HUES6 (cell line): Measurements from ENCODE around the gene MRPL28.
"Not testable (repeated sequence)": the region's sequence is repeated elsewhere in the genome, so short reads cannot be mapped to it uniquely, and the experiment has no call there.

Experiments used
- H3K27ac ChIP-seq: 2 replicates; pipeline ENCODE4 v1.7.0; 2013; ENCODE audit warnings: low read depth, mild to moderate bottlenecking, low read length, inconsistent platforms
- H3K27me3 ChIP-seq: 2 replicates; pipeline ENCODE4 v1.6.1; 2013; ENCODE audit warnings: low read length; ENCODE audit not compliant: control insufficient read depth, insufficient read depth
- H3K36me3 ChIP-seq: 2 replicates; pipeline ENCODE4 v1.6.1; 2013; ENCODE audit warnings: low read length; ENCODE audit not compliant: control insufficient read depth, insufficient read depth
- H3K4me1 ChIP-seq: 2 replicates; pipeline ENCODE4 v1.6.1; 2013; ENCODE audit warnings: low read length; ENCODE audit not compliant: control insufficient read depth, insufficient read depth
- H3K4me3 ChIP-seq: 2 replicates; pipeline ENCODE4 v1.5.1; 2013; ENCODE audit warnings: low read depth, low read length
- H3K9ac ChIP-seq: one replicate; pipeline ENCODE4 v1.6.1; 2013; ENCODE audit warnings: mild to moderate bottlenecking, low read length
- H3K9me3 ChIP-seq: 2 replicates; pipeline ENCODE4 v1.6.1; 2013; ENCODE audit warnings: low read depth, low read length; ENCODE audit not compliant: control insufficient read depth, insufficient read depth

MRPL28 gene

DNA sequence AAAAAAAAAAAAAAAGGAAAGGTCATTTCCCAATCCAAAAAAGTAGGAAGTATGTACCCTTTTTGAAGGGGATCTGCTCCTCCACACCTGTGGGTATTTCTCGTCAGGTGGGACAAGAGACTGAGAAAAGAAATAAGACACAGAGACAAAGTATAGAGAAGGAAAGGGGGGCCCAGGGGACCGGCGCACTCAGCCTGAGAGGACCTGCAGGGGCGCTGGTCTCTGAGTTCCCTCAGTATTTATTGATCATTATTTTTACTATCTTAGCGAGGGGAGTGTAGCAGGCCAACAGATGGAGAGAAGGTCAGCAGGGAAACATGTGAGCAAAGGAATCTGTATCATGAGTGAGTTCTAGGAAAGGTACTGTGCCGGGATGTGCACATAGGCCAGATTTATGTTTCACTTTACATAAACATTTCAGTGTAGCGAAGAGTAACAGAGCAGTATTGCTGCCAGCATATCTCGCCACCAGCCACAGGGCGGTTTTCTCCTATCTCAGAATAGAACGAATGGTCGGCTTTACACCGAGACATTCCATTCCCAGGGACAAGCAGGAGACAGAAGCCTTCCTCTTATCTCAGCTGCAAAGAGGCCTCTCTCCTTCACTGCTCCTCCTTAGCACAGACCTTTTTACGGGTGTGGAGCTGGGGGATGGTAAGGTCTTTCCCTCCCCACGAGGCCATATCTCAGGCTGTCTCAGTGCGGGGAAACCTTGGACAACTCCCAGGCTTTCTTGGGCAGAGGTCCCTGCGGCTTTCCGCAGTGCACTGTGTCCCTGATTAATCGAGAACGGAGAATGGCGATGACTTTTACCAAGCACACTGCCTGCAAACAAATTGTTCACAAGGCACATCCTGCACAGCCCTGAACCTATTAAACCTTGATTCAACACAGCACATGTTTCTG, 17.7 kb upstream of the MRPL28 start:
- H3K4me3 ChIP-seq, H3K36me3 ChIP-seq, H3K9ac ChIP-seq, H3K27ac ChIP-seq, H3K27me3 ChIP-seq: not testable (repeated sequence)
- Histone ChIP-seq H3K4me1 (peaks cover 45% of the 10 kb centered on the region), H3K9me3 (peaks cover 10% of the 10 kb centered on the region)

DNA sequence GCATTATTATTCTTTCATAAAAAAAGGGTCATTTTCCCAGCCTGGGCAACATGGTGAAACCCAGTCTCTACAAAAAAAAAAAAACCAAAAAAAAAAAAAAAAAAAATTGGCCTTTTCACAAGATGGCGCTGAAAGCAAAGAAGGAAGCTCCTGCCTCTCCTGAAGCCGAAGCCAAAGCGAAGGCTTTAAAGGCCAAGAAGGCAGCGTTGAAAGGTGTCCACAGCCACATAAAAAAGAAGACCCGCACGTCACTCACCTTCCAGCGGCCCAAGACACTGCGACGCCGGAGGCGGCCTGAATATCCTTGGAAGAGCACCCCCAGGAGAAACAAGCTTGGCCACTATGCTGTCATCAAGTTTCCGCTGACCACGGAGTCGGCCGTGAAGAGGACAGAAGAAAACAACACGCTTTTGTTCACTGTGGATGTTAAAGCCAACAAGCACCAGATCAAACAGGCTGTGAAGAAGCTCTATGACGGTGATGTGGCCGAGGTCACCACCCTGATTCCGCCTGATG, 16.4 kb upstream of the MRPL28 start:
- Histone ChIP-seq H3K4me1 (peaks cover 46% of the 10 kb centered on the region), H3K9ac (no peak overlapping the region)

GRCh38 chr16:383326-384051, 13.2 kb upstream of the MRPL28 start:
- no peaks in the 10 kb centered on the region for H3K9me3 ChIP-seq
- H3K36me3 ChIP-seq: no peaks in the 10 kb centered on the region
- H3K9ac ChIP-seq: peak overlapping the region; percentile 75
- H3K4me3 ChIP-seq: peak overlapping the region; percentile 88
- H3K27me3 ChIP-seq: peaks cover 4% of the 10 kb centered on the region; the same call in 1 of the 2 replicates
- H3K4me1 ChIP-seq: peaks cover 54% of the 10 kb centered on the region
- H3K27ac ChIP-seq: peak overlapping the region; percentile 95; the same call in 1 of the 2 replicates

More for the DNA sequence above, 16.4 kb upstream of the MRPL28 start:
- Histone ChIP-seq H3K27me3 (peaks cover 4% of the 10 kb centered on the region; the same call in 1 of the 2 replicates), H3K9me3 (no peaks in the 10 kb centered on the region), H3K27ac (no peak overlapping the region), H3K36me3 (no peaks in the 10 kb centered on the region), H3K4me3 (no peak overlapping the region)

DNA sequence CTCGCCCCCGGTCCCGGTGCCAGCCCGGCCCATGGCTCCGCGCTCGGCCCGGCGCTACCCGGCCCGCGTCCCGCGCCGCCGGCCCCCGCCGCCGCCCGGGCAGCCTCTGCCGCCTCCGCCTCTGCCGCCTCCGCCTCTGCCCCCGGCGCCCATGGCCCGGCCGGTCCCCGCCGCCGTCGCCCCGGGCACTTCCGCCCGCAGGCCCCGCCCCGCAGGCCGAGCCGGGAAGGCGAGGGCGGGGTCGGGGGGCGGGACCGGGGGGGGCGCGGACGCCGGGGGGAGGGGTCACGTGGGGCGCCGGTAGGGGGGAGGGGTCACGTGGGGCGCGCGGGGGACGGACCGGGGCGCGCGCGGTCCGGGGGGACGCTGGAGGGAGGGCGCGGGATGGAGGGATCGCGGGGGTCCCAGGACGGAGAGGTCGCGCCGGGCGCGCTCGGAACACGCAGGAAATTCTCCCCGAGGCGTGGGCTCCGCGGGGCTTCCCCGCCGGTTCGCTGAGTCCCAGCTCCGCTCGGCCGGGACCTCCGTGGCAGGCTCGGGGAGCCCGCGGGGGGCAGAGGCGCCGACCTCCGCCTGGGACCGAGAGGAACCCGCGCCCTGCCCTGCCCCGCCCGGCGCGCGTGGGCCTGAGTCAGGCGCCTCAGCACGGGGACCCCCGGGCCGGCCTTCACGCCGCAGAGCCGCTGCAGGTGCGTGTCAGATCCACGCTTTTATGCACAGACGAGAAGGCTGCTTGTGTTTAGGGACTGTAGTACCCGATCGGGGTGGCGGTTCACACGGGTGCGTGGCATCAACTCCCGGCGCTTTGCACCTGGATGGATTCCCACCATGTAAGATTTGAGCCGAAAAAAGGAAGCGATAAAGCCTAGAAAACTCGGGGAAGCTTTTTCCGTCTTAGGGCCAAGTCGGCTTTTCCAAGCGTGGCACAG, 11.7 kb upstream of the MRPL28 start, which contains the start of gene PGAP6:
Gene PGAP6 (minus strand): TSS at position 190 of the 929 bp plus-strand sequence. CDS start 157 bp downstream, at position 33.
- Histone ChIP-seq H3K36me3 (peaks cover 9% of the 10 kb centered on the region), H3K9me3 (no peaks in the 10 kb centered on the region), H3K27ac (peak within 1 kb of the TSS; percentile 82; the same call in 1 of the 2 replicates), H3K9ac (peak within 1 kb of the TSS; percentile 75), H3K4me3 (peak within 1 kb of the TSS; percentile 88), H3K4me1 (peaks cover 46% of the 10 kb centered on the region), H3K27me3 (peaks cover 4% of the 10 kb centered on the region; the same call in 1 of the 2 replicates)

DNA sequence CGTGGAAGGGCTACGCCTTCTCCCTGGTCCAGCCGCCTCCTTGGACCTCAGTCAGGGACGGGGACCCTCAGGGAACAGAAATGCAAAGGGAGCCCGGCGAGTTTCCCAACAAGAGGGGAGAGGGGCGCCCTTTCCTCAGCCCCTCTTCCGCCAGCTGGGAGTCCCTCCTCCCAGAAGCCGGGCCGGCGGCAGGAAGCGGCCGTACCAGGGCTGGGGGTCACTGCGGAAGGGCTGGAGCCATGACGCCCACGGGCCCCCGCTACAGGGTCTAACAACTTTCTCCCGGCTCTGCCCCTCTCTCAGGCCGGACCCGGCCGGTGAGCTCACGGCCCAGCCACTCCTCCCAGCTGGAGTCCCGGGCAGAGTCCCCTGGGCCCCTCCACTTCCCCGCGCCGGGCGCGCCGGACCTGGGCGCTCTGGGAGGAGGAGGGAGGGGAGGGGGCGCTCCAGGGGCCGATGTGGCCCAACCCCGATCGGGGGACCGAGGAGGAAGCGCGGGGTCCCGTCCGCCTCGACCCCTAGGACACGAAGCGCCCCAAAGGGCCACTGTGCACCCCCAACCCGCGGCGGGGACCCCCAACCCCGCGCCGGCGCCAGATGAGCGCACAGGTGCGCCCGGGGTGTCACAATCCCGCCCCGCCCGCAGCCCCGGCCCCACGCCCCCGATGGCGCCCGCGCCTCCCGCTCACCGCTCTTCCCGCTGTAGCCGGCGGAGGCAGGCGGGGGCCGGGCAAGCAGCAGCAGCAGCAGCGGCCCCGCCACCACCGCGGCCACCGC, 10.9 kb upstream of the MRPL28 start:
- Histone ChIP-seq H3K9me3 (no peaks in the 10 kb centered on the region), H3K4me3 (peak overlapping the region; percentile 72), H3K4me1 (peaks cover 39% of the 10 kb centered on the region), H3K27ac (peak overlapping the region; percentile 58; the same call in 1 of the 2 replicates), H3K36me3 (peaks cover 17% of the 10 kb centered on the region), H3K27me3 (peaks cover 4% of the 10 kb centered on the region; the same call in 1 of the 2 replicates), H3K9ac (peak overlapping the region; percentile 51)

- Histone ChIP-seq H3K9ac (peak overlapping the region; percentile 51), H3K36me3 (peaks cover 23% of the 10 kb centered on the region), H3K9me3 (no peaks in the 10 kb centered on the region), H3K27ac (peak overlapping the region; percentile 58; the same call in 1 of the 2 replicates), H3K4me3 (peak overlapping the region; percentile 72), H3K4me1 (peaks cover 34% of the 10 kb centered on the region), H3K27me3 (peaks cover 4% of the 10 kb centered on the region; the same call in 1 of the 2 replicates)
Observed at GRCh38 chr16:380762-381011, 10.3 kb upstream of the MRPL28 start.

DNA sequence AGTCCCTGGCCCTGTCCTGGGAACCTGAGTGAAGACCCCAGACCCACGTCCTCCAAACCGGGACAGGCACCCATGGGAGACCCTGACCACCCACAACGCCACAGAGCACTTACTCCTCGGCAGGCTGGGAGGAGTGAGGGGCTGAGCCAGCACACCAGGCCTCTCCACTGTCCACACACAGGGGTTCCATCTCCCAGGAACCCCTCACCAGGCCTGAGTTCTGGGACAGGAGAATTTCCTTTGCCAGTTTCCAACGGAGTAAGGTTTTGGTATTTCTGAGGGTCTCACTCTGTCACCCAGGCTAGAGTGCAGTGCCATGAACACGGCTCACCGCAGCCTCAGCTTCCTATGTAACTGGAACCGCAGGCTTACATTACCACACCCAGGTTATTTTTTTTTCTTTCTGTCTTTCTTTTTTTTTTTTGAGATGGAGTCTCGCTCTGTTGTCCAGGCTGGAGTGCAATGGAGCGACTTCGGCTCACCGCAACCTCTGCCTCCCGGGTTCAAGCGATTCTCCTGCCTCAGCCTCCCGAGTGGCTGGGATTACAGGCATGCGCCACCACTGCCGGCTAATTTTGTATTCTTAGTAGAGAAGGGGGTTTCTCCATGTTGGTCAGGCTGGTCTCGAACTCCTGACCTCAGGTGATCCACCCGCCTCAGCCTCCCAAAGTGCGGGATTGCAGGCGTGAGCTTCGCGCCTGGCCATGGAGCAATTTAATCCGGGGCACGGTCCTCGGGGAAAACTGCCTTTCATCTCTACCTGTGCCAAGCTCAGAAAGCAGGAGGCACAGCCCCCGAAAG, 9.8 kb upstream of the MRPL28 start:
- H3K9ac ChIP-seq: peak overlapping the region; percentile 56
- peak overlapping the region; percentile 72 for H3K4me3 ChIP-seq
- H3K27me3 ChIP-seq: peaks cover 4% of the 10 kb centered on the region; the same call in 1 of the 2 replicates
- H3K27ac ChIP-seq: no peak overlapping the region
- peaks cover 34% of the 10 kb centered on the region for H3K4me1 ChIP-seq
- peaks cover 25% of the 10 kb centered on the region for H3K36me3 ChIP-seq
- no peaks in the 10 kb centered on the region for H3K9me3 ChIP-seq

GRCh38 chr16:379183-379960, 9.0 kb upstream of the MRPL28 start:
- H3K36me3 ChIP-seq: peaks cover 33% of the 10 kb centered on the region
- peaks cover 28% of the 10 kb centered on the region for H3K4me1 ChIP-seq
- H3K9me3 ChIP-seq: no peaks in the 10 kb centered on the region
- H3K27me3 ChIP-seq: peaks cover 4% of the 10 kb centered on the region; the same call in 1 of the 2 replicates
- H3K4me3 ChIP-seq: peak overlapping the region; percentile 72
- H3K9ac ChIP-seq: peak overlapping the region; percentile 56
- no peak overlapping the region for H3K27ac ChIP-seq

DNA sequence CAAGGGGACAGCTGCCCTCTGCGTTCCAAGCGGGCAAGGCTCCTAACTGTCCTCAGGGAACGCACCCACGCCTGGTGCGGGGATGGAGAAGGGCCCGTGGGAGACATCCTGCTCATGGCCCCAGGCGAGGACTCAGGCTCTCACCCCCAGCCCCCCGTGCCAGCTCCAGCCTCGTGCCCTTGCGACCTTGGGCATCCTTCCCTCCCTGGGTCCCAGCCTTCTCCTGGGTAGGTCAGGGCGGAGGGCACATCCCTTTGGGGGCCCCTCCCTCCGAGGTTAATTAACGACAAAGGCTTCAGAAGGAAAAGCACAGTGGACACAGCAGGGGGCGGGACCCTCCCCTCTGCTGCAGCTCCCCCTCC, 8.5 kb upstream of the MRPL28 start:
- Histone ChIP-seq H3K27me3 (peaks cover 4% of the 10 kb centered on the region; the same call in 1 of the 2 replicates), H3K36me3 (peaks cover 38% of the 10 kb centered on the region), H3K9ac (no peak overlapping the region), H3K9me3 (no peaks in the 10 kb centered on the region), H3K4me1 (peaks cover 23% of the 10 kb centered on the region), H3K27ac (no peak overlapping the region), H3K4me3 (peak overlapping the region; percentile 10; the same call in 1 of the 2 replicates)
